GM23248 (cell line): ENCODE results near the gene FKBP9. TPM values are rescaled to one million over a fixed set of nuclear protein-coding genes. Genes with fewer than 3 reads are reported as not detected.
A peak's percentile ranks its signal among the peaks of the same experiment; 100 is the strongest.
"Not testable (repeated sequence)": the region's sequence is repeated elsewhere in the genome, so short reads cannot be mapped to it uniquely, and the experiment has no call there.

Experiments
- DNase-seq: peaks from one replicate; pipeline ENCODE4 v3.0.0-alpha.2; 2015
- H2AFZ ChIP-seq: fragments of 200-600 bp; sonication (generic); 2 replicates; pipeline ENCODE4 v1.6.1; 2016; ENCODE audit warnings: antibody characterized with exemption
- H3F3A ChIP-seq: fragments of 200-600 bp; sonication (generic); 2 replicates; pipeline ENCODE4 v1.6.1; 2016; ENCODE audit warnings: mild to moderate bottlenecking, antibody characterized with exemption, mixed run types; ENCODE audit not compliant: insufficient read depth
- H3K27ac ChIP-seq: fragments of 200-600 bp; sonication (generic); 2 replicates; pipeline ENCODE4 v1.5.1; 2016; ENCODE audit warnings: mild to moderate bottlenecking
- H3K27me3 ChIP-seq: fragments of 200-600 bp; sonication (generic); replicated peaks from 2 replicates; pipeline ENCODE4 v1.6.1; 2016; ENCODE audit warnings: mild to moderate bottlenecking; ENCODE audit not compliant: insufficient read depth
- H3K36me3 ChIP-seq: fragments of 200-600 bp; sonication (generic); 2 replicates; pipeline ENCODE4 v1.6.1; 2016; ENCODE audit warnings: low read depth, mild to moderate bottlenecking
- H3K4me1 ChIP-seq: fragments of 200-600 bp; sonication (generic); 2 replicates; pipeline ENCODE4 v1.6.1; 2016; ENCODE audit warnings: mild to moderate bottlenecking; ENCODE audit not compliant: insufficient read depth
- H3K4me2 ChIP-seq: fragments of 200-600 bp; sonication (generic); one replicate; pipeline ENCODE4 v1.6.1; 2016; ENCODE audit warnings: mild to moderate bottlenecking; ENCODE audit not compliant: unreplicated experiment
- H3K4me3 ChIP-seq: fragments of 200-600 bp; sonication (generic); 2 replicates; pipeline ENCODE4 v1.5.1; 2016; ENCODE audit warnings: mild to moderate bottlenecking
- H3K79me2 ChIP-seq: fragments of 200-600 bp; sonication (generic); 2 replicates; pipeline ENCODE4 v1.6.1; 2016; ENCODE audit warnings: mild to moderate bottlenecking; ENCODE audit not compliant: insufficient read depth
- H3K9ac ChIP-seq: fragments of 200-600 bp; sonication (generic); 2 replicates; pipeline ENCODE4 v1.6.1; 2016; ENCODE audit warnings: mild to moderate bottlenecking
- H3K9me2 ChIP-seq: fragments of 200-600 bp; sonication (generic); 2 replicates; pipeline ENCODE4 v1.6.1; 2016; ENCODE audit warnings: mixed run types, mild to moderate bottlenecking, moderate library complexity; ENCODE audit not compliant: insufficient read depth
- H3K9me3 ChIP-seq: fragments of 200-600 bp; sonication (generic); one replicate; pipeline ENCODE4 v1.6.1; 2017; ENCODE audit warnings: low read depth
- H4K20me1 ChIP-seq: fragments of 200-600 bp; sonication (generic); 2 replicates; pipeline ENCODE4 v1.6.0; 2016; ENCODE audit not compliant: insufficient read depth
- WGBS, 2 experiments: methylation state at CpG; one replicate each; pipeline ENCODE4 v1.1.6; 2015 to 2017; ENCODE audit warnings: low lambda C conversion rate in 2 of 2, low coverage in 1 of 2; ENCODE audit errors: missing lambda C conversion rate in 2 of 2; 5-methylcytosine and 5-hydroxymethylcytosine counted together
- in situ Hi-C: fragments of 300-500 bp; cut with MboI; formaldehyde crosslinking; loops from 2 replicates; pipeline ENCODE4 v1.15.0; 2020
- polyA plus RNA-seq: library from polyadenylated mRNA; unstranded; fragments of >200 nt; fragmentation: Nextera tagmentation; extraction: Ambion mirVana; gene quantifications from 2 replicates; pipeline ENCODE4 v1.2.1, GENCODE V29; 2016
- total RNA-seq: library from RNA; depleted of rRNA; stranded (reverse); fragments of >200 nt; shearing (Covaris generic); gene quantifications from 2 replicates; pipeline ENCODE4 v1.2.3, GENCODE V29; 2014

FKBP9 gene
- total and polyA plus RNA-seq, 2 experiments from 2014 or later, result 350 to 556 TPM

DNA sequence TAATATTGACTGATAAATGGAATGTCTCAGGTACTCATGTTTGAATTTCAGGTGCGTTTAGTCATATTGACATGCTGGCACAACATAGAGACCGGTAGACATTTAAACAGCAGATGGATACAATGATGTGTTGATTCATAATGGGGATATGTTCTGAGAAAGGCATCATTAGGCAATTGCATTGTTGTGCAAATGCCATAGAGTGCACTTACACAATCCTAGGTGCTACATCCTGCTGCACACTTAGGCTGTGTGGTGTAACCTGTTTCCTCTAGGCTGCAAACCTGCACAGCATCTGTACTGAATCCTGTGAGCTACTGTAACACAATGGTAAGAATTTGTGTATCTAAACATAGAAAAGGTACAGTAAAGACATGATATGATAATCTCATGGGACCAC, 19.9 kb downstream of the FKBP9 start:
- H3K27me3 ChIP-seq, H3K4me2 ChIP-seq, H3K9ac ChIP-seq, H2AFZ ChIP-seq, H4K20me1 ChIP-seq, H3K9me3 ChIP-seq, in situ Hi-C loops, H3K9me2 ChIP-seq, H3K4me3 ChIP-seq: not testable (repeated sequence)
- Histone ChIP-seq H3K79me2 (peaks cover 35% of the 10 kb centered on the region), H3K4me1 (peaks cover 36% of the 10 kb centered on the region), H3K36me3 (peaks cover 11% of the 10 kb centered on the region), H3F3A (peaks cover 19% of the 10 kb centered on the region), H3K27ac (peak overlapping the region; percentile 23; the same call in 1 of the 2 replicates)
- 70 to 73% methylated on average over 2 of the region's 2 CpGs for WGBS, 2 experiments
- DNase-seq, result peak; percentile 48

- H3K4me2 ChIP-seq, result peak overlapping the region; percentile 67
These were observed 22.0 kb downstream of the FKBP9 start for GRCh38 chr7:32979246-32979645.

DNA sequence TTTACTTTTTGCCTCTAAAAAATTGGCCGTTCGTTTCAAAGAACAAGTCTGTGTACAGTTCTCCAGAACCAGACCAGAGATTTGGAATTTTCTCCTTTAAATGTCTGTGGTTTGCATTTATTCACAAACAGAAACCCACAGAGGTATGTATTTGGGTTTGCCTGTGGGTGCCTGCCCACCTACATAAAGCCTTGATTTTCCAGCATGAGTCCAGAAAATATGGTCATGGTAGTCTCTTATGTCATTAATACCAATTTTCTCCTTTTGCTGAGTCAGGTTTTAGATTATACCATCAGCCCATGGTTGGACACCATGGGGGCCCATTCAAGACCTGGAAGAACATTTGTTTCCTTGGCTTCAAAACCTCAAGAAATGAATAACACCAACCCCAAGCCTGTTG, 22.7 kb downstream of the FKBP9 start:
- H2AFZ ChIP-seq, H3K4me3 ChIP-seq, H3K4me2 ChIP-seq, H3K9me2 ChIP-seq, DNase-seq, H4K20me1 ChIP-seq, H3K27me3 ChIP-seq, in situ Hi-C loops, H3K9me3 ChIP-seq: not testable (repeated sequence)
- peaks cover 14% of the 10 kb centered on the region for H3K36me3 ChIP-seq
- peaks cover 47% of the 10 kb centered on the region for H3K4me1 ChIP-seq
- peaks cover 28% of the 10 kb centered on the region for H3F3A ChIP-seq
- peak overlapping the region; percentile 56 for H3K9ac ChIP-seq
- WGBS, 2 experiments, result 30% methylated on average over 2 of the region's 2 CpGs; no CpG with 5 or more reads in 1 of the 2 experiments
- peak overlapping the region; percentile 91 for H3K27ac ChIP-seq
- peaks cover 37% of the 10 kb centered on the region for H3K79me2 ChIP-seq

More at GRCh38 chr7:32979246-32979645, 22.0 kb downstream of the FKBP9 start:
- H3K4me3 ChIP-seq, H4K20me1 ChIP-seq, H3K9me3 ChIP-seq, H3K27me3 ChIP-seq, in situ Hi-C loops, H3K9me2 ChIP-seq, H2AFZ ChIP-seq: not testable (repeated sequence)
- Histone ChIP-seq H3K36me3 (peaks cover 13% of the 10 kb centered on the region), H3K79me2 (peaks cover 39% of the 10 kb centered on the region), H3K4me1 (peaks cover 41% of the 10 kb centered on the region), H3K9ac (peak overlapping the region; percentile 56), H3K27ac (peak overlapping the region; percentile 91), H3F3A (peaks cover 23% of the 10 kb centered on the region)
- peak; percentile 83 for DNase-seq
- WGBS, 2 experiments, result 12% methylated on average over 6 of the region's 6 CpGs

GRCh38 chr7:32988148-32988547, 30.9 kb downstream of the FKBP9 start:
- in situ Hi-C loops, H2AFZ ChIP-seq, H3K9ac ChIP-seq, H3K27ac ChIP-seq, H3K27me3 ChIP-seq, DNase-seq, H3K4me2 ChIP-seq, H3K9me2 ChIP-seq, H3K9me3 ChIP-seq, H3K4me3 ChIP-seq, H4K20me1 ChIP-seq: not testable (repeated sequence)
- Histone ChIP-seq H3K79me2 (peaks cover 32% of the 10 kb centered on the region), H3K36me3 (peaks cover 26% of the 10 kb centered on the region), H3F3A (peaks cover 34% of the 10 kb centered on the region), H3K4me1 (peaks cover 43% of the 10 kb centered on the region)
- WGBS, 2 experiments, result 88 to 97% methylated on average over 7 to 8 of the region's 8 CpGs

DNA sequence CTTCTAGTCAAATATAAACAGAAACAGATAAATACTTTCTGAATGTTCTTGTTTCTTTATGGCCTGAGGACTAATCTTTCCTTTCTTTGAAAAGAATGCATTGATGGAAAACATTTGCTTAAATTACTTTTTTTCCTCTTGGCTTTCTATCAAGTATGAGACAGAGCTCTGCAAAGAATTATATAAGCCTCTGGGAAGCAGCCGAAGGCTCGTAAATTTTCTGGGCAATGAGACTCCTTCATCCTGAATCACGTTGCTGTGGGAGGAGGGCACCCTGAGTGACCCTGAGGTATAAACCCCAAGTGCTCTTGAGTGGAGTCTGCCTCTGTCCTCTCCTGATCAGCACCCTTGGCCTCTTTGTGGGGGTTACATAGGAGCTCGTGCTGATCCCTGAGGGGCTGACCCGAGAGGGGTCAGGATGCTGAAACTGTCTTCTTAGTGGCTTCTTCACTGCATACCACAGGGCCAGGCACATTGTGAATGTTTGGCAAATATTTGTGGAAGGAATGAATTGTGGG, 33.9 kb downstream of the FKBP9 start:
- Histone ChIP-seq H3K4me2 (peak overlapping the region; percentile 58), H3K4me1 (peaks cover 25% of the 10 kb centered on the region), H3F3A (peaks cover 23% of the 10 kb centered on the region), H3K36me3 (peaks cover 16% of the 10 kb centered on the region), H3K27ac (peak overlapping the region; percentile 81), H3K9ac (peak overlapping the region; percentile 40; the same call in 1 of the 2 replicates)
- H3K79me2 ChIP-seq, H4K20me1 ChIP-seq, H3K9me2 ChIP-seq, H3K27me3 ChIP-seq, in situ Hi-C loops, H2AFZ ChIP-seq, H3K9me3 ChIP-seq, H3K4me3 ChIP-seq: not testable (repeated sequence)
- WGBS, 2 experiments, result 0 to 4% methylated on average over 4 of the region's 5 CpGs
- DNase-seq, result peak; percentile 75

- H3K4me3 ChIP-seq, H3K9me2 ChIP-seq, DNase-seq, in situ Hi-C loops, H2AFZ ChIP-seq, H3K9me3 ChIP-seq, H3K79me2 ChIP-seq, H4K20me1 ChIP-seq, H3K9ac ChIP-seq, H3K27ac ChIP-seq, H3K27me3 ChIP-seq, H3K4me2 ChIP-seq: not testable (repeated sequence)
- Histone ChIP-seq H3K36me3 (peaks cover 16% of the 10 kb centered on the region), H3K4me1 (peaks cover 25% of the 10 kb centered on the region), H3F3A (peaks cover 23% of the 10 kb centered on the region)
- 90 to 93% methylated on average over 7 to 9 of the region's 9 CpGs for WGBS, 2 experiments
These were observed 34.9 kb downstream of the FKBP9 start for GRCh38 chr7:32991975-32992700.

GRCh38 chr7:32992750-32993149, 35.5 kb downstream of the FKBP9 start:
- H3K79me2 ChIP-seq, H4K20me1 ChIP-seq, H3K9me2 ChIP-seq, H3K4me2 ChIP-seq, H3K27ac ChIP-seq, H3K9me3 ChIP-seq, H3K4me3 ChIP-seq, H3K9ac ChIP-seq, in situ Hi-C loops, DNase-seq, H3K27me3 ChIP-seq, H2AFZ ChIP-seq: not testable (repeated sequence)
- Histone ChIP-seq H3K36me3 (peaks cover 16% of the 10 kb centered on the region), H3F3A (peaks cover 29% of the 10 kb centered on the region), H3K4me1 (peaks cover 28% of the 10 kb centered on the region)
- WGBS, 2 experiments, result 88 to 89% methylated on average over 6 of the region's 6 CpGs
